ENCODE data around the gene STAG3. TPM values are rescaled to one million over a fixed set of nuclear protein-coding genes. Genes with fewer than 3 reads are reported as not detected.
A peak's percentile ranks its signal among the peaks of the same experiment; 100 is the strongest.

The STAG3 gene
- total and polyA plus RNA-seq, 9 of the 15 experiments (the other 6 are each of a cell fraction or from before 2014, with no cell fraction given) = 0.54 to 2.5 (median 1.7) TPM

- TF ChIP-seq NR3C1 (CRISPR knock-in tag; IDR thresholded peaks at IDR 0.05) (no peak), CBFA2T3 (IDR thresholded peaks at IDR 0.05) (no peak), MECOM (CRISPR knock-in tag; IDR thresholded peaks at IDR 0.05) (no peak), CREB1 (IDR thresholded peaks at IDR 0.05) (0 out of 2 replicates have a peak, but pooled peaks have one; percentile 10), CREB1 (CRISPR knock-in tag; IDR thresholded peaks at IDR 0.05) (peak; percentile 36; the same call in 1 of the 2 replicates), NEUROD1 (IDR thresholded peaks at IDR 0.05; ENCODE audit: borderline replicate concordance, low read depth, low read length, partially characterized antibody) (no peak), L3MBTL2 (IDR thresholded peaks at IDR 0.05) (peak; percentile 99), FOXA1 (IDR thresholded peaks at IDR 0.05; ENCODE audit: borderline replicate concordance) (no peak), ZNF592 (IDR thresholded peaks at IDR 0.05) (no peak), ESRRA (IDR thresholded peaks at IDR 0.05; ENCODE audit: borderline replicate concordance, low read depth) (no peak), ARHGAP35 (IDR thresholded peaks at IDR 0.05; ENCODE audit: partially characterized antibody) (no peak), STAT5A (IDR thresholded peaks at IDR 0.05; ENCODE audit: borderline replicate concordance, low read length) (no peak), ZNF655 (CRISPR knock-in tag; IDR thresholded peaks at IDR 0.05) (no peak), HIVEP1 (CRISPR knock-in tag; IDR thresholded peaks at IDR 0.05) (no peak), ZC3H11A (IDR thresholded peaks at IDR 0.05; ENCODE audit: low read depth, low read length) (no peak), NR1H2 (CRISPR knock-in tag; IDR thresholded peaks at IDR 0.05) (no peak), ZNF764 (CRISPR knock-in tag; IDR thresholded peaks at IDR 0.05; ENCODE audit: low read depth) (no peak), HDAC6 (IDR thresholded peaks at IDR 0.05; ENCODE audit: low read depth, low read length) (no peak), HNRNPK (IDR thresholded peaks at IDR 0.05; ENCODE audit: low read depth, low read length, poor library complexity, severe bottlenecking) (no peak), ETV5 (CRISPR knock-in tag; IDR thresholded peaks at IDR 0.05; ENCODE audit: low read depth) (no peak), SAFB (IDR thresholded peaks at IDR 0.05; ENCODE audit: borderline replicate concordance, low read depth, low read length) (no peak), SREBF1 (IDR thresholded peaks at IDR 0.05; ENCODE audit: borderline replicate concordance, low read depth, low read length) (no peak)
Observed at GRCh38 chr7:100177045-100178001, at the start of gene STAG3, which contains the start of gene GPC2 (continued).

All from K562 (cell line).